Spleen (tissue), 11 donors: ENCODE measurements around the gene PEX14. TPM values are rescaled to one million over a fixed set of nuclear protein-coding genes. Genes with fewer than 3 reads are reported as not detected.

ENCODE experiments used
- DNase-seq: peaks from one replicate; pipeline ENCODE4 v3.0.0-alpha.2; 2020
- H3K27ac ChIP-seq, 8 donors: fragments of 200-600 bp; sonication (generic) in 7 of 8; 1 replicate in 4 of 8; 2 replicates in 4 of 8; pipeline versions ENCODE4 v1.5.0 to v1.8.0; 2016 to 2021; ENCODE audit warnings: inconsistent platforms in 4 of 8, mild to moderate bottlenecking in 4 of 8, moderate library complexity in 1 of 8
- H3K27me3 ChIP-seq, 7 donors: fragments of 200-600 bp; sonication (generic) in 6 of 7; replicated peaks in 1 of 7; 1 replicate in 4 of 7; 2 replicates in 3 of 7; pipeline versions ENCODE4 v1.5.0 to v1.8.0; 2016 to 2021; ENCODE audit warnings: inconsistent platforms in 3 of 7, mild to moderate bottlenecking in 1 of 7
- H3K36me3 ChIP-seq, 6 donors: fragments of 200-600 bp; sonication (generic) in 5 of 6; 1 replicate in 4 of 6; 2 replicates in 2 of 6; pipeline versions ENCODE4 v1.5.0 to v1.8.0; 2016 to 2021; ENCODE audit warnings: inconsistent platforms in 2 of 6
- H3K4me1 ChIP-seq, 6 donors: fragments of 200-600 bp; sonication (generic) in 5 of 6; 1 replicate in 3 of 6; 2 replicates in 3 of 6; pipeline versions ENCODE4 v1.5.0 to v1.8.0; 2016 to 2021; ENCODE audit warnings: inconsistent platforms in 3 of 6
- H3K4me3 ChIP-seq, 8 donors: fragments of 200-600 bp; sonication (generic) in 7 of 8; 1 replicate in 4 of 8; 2 replicates in 4 of 8; pipeline versions ENCODE4 v1.5.0 to v1.8.0; 2016 to 2021; ENCODE audit warnings: inconsistent platforms in 4 of 8, mild to moderate bottlenecking in 4 of 8, moderate library complexity in 2 of 8
- H3K9me3 ChIP-seq, 8 donors: fragments of 200-600 bp; sonication (generic) in 7 of 8; 1 replicate in 4 of 8; 2 replicates in 4 of 8; pipeline versions ENCODE4 v1.5.0 to v1.8.0; 2016 to 2021; ENCODE audit warnings: inconsistent platforms in 4 of 8
- POLR2A ChIP-seq, 3 donors: fragments of 450-650 bp; IDR thresholded peaks; one replicate each; pipeline ENCODE4 v1.5.1; 2017; ENCODE audit warnings: antibody characterized with exemption in 3 of 3, mild to moderate bottlenecking in 1 of 3
- POLR2AphosphoS5 ChIP-seq, 3 donors: sonication (generic); formaldehyde crosslinking; IDR thresholded peaks; one replicate each; pipeline ENCODE4 v1.5.1; 2017; ENCODE audit warnings: antibody characterized with exemption in 3 of 3
- WGBS, 5 donors: extraction: QIAGEN DNeasy Blood & Tissue Kit in 3 of 5; methylation state at CpG; one replicate each; pipeline versions ENCODE4 v1.1.5 to v1.1.7; 2013 to 2018; 5-methylcytosine and 5-hydroxymethylcytosine counted together
- intact Hi-C: fragments of 100-400 bp; cut with DNase I; formaldehyde crosslinking; loops from one replicate; pipeline ENCODE4 v1.15.0; 2023; ENCODE audit warnings: low total_unique reads
- polyA plus RNA-seq, 3 donors: library from polyadenylated mRNA; stranded (reverse); fragments of 200-250 nt; gene quantifications; one replicate each; pipeline ENCODE4 v1.2.1, GENCODE V29; 2013
- total RNA-seq, 7 donors: library from RNA; depleted of rRNA in 3 of 7; stranded (reverse); fragments of >200 nt in 3 of 7; fragmentation: NEBNext Ultra II Directional in 4 of 7; extraction: Animal tissue kit (Norgen Biotek cat#: 25700) in 4 of 7; gene quantifications; one replicate each; pipeline versions ENCODE4 v1.1.0 to v1.2.1, GENCODE V29; 2016 to 2021
- TF ChIP-seq, protein P1 (sequence below), 11 experiments: fragments of 200-600 bp in 7 of 11; fragments of 450-650 bp in 4 of 11; sonication (generic) in 4 of 11; IDR thresholded peaks in 8 of 11; conservative IDR thresholded peaks in 3 of 11; 1 replicate in 7 of 11; 2 replicates in 4 of 11; pipeline versions ENCODE4 v1.4.0 to v1.8.0; 2016 to 2021; ENCODE audit warnings: antibody characterized with exemption in 11 of 11, inconsistent platforms in 4 of 11, mild to moderate bottlenecking in 1 of 11
- donor health status: healthy with polysubstance abuse.
- donor health status: DM: no; HTN: no; CAD: no; lungs with moderate emphysema.
- donor health status: DM: no; HTN: no; CAD: no.
- donor health status: Bipolar disorder and iron deficiency.
- donor health status: healthy.
- donor health status: DM: no; HTN: no; CAD: no.
- donor health status: DM: yes; HTN: yes; CAD: no.

PEX14 gene
- total and polyA plus RNA-seq, 10 donors, result 9.3 to 19.7 (median 12.1) TPM

DNA sequence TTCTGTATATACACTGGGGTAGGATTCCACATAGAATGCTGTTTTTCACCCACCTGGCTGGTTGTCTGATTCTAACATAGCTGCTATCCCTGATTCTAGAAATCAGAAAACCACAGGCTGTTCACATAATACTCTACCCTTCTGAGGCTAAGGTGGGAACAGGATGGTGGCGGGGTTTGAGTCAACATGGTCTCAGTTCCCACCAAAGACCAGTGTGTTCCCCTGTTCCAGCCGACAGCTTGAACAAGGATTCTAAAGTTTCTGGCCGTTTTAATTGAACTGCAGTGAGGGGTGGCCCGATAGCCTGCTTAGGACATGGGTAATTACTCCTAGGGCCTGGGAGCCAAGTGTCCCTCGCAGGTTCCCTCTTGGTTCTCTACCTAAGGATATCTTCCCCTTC is 38.4 kb downstream of the PEX14 start:
- H3K4me1 ChIP-seq, result peaks cover 20 to 96% (median 61%) of the 10 kb centered on the region in 6 donors

DNA sequence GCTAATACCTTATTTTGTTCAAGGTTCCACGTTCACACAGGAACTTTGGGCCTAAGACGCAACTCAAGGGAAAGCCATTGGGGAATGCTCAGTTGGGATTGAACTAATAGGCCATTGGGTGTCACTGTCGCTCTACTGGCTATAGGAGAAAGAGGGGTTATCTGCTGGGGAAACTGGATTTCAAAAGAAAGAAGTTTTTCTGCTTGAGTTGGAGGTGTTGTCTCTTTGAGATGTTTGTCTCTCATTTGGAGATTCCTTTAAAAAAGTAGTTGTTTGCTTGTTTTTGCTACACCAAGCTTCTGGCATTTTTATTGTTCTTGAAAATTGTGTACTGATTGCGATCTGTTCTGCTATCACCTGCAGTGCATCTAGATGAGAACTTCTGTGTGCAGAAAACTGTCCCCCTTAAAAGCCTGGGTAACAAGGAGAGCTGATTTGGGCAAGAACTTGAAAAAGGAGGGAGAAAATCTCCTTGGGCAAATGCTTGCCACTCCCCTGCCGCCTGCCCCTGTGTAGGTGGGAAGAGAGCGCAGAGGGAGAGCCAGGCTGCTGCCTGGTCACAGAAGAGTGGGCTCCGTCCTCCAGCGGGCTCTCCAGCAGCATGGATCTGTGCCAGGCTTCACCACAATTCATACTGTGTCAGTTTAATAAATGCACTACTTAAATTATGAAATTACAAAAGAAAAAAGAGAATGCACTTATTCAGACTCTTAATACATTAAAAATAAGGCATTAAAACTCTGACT is 39.9 kb downstream of the PEX14 start:
- 78 to 83% (median 80%) methylated on average over 8 of the region's 8 CpGs for WGBS, 5 donors
- no peaks in the 10 kb centered on the region for H3K9me3 ChIP-seq
- H3K36me3 ChIP-seq, result peaks cover 0 to 11% (median 0%) of the 10 kb centered on the region in 6 donors
- TF ChIP-seq POLR2A (IDR thresholded peaks at IDR 0.05), result no peak
- TF ChIP-seq, protein P1, sequence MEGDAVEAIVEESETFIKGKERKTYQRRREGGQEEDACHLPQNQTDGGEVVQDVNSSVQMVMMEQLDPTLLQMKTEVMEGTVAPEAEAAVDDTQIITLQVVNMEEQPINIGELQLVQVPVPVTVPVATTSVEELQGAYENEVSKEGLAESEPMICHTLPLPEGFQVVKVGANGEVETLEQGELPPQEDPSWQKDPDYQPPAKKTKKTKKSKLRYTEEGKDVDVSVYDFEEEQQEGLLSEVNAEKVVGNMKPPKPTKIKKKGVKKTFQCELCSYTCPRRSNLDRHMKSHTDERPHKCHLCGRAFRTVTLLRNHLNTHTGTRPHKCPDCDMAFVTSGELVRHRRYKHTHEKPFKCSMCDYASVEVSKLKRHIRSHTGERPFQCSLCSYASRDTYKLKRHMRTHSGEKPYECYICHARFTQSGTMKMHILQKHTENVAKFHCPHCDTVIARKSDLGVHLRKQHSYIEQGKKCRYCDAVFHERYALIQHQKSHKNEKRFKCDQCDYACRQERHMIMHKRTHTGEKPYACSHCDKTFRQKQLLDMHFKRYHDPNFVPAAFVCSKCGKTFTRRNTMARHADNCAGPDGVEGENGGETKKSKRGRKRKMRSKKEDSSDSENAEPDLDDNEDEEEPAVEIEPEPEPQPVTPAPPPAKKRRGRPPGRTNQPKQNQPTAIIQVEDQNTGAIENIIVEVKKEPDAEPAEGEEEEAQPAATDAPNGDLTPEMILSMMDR (IDR thresholded peaks at IDR 0.05 in 8 of 11, conservative IDR thresholded peaks at IDR 0.05 in 3 of 11), result no peak
- no peak for TF ChIP-seq POLR2AphosphoS5 (IDR thresholded peaks at IDR 0.05)
- intact Hi-C loops, result no loop called here
- no peak for DNase-seq
- peak overlapping the region in 1 of 8 donors; percentile 45 for H3K27ac ChIP-seq
- H3K27me3 ChIP-seq, result no peaks in the 10 kb centered on the region
- H3K4me3 ChIP-seq, result no peak overlapping the region
- peaks cover 16 to 83% (median 62%) of the 10 kb centered on the region in 6 donors for H3K4me1 ChIP-seq

More for the DNA sequence above, 38.4 kb downstream of the PEX14 start:
- H3K27ac ChIP-seq, result peak overlapping the region in 6 of 8 donors; percentile 3 to 87 (median 59)
- TF ChIP-seq POLR2AphosphoS5 (IDR thresholded peaks at IDR 0.05) (no peak), POLR2A (IDR thresholded peaks at IDR 0.05) (no peak)
- TF ChIP-seq, protein P1 (IDR thresholded peaks at IDR 0.05 in 8 of 11, conservative IDR thresholded peaks at IDR 0.05 in 3 of 11), result no peak
- 64 to 98% (median 88%) methylated on average over 4 to 5 of the region's 5 CpGs for WGBS, 5 donors
- intact Hi-C loops, result no loop called here
- no peaks in the 10 kb centered on the region for H3K27me3 ChIP-seq
- no peaks in the 10 kb centered on the region for H3K9me3 ChIP-seq
- H3K4me3 ChIP-seq, result no peak overlapping the region
- peaks cover 0 to 9% (median 0%) of the 10 kb centered on the region in 6 donors for H3K36me3 ChIP-seq
- DNase-seq, result no peak

DNA sequence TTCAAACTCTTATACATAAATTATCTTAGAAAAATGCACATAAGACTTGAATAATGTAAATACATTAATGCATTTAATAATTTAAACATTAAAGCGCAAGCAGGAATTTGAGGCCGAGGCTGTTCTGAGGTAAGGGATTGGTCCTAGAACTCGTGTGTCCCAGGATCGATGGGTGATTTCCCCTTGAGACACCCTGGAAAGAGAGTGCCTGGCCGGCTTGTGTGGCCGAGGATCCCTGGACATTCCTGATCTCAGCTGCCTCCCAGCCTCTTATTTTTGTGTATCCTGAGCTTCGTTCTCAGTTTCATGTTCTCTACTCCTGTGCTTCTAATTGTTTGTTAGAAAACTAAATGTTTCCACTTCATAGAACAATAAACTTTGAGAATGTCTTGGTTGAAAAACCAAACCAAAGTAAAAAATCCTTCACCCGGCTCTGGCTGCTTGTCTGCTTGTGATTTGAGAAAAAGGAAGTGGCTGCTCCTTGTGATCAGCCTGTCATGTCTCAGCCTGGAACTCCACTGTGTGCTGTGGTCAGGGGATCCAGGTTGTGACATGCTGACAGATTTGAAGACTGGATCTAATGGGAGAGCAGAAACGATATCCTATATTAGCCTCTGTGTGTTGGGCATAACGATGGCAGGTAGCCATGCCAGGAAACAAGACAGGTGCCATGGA is 40.7 kb downstream of the PEX14 start:
- Histone ChIP-seq H3K27me3 (no peaks in the 10 kb centered on the region), H3K4me3 (no peak overlapping the region), H3K4me1 (peaks cover 9 to 75% (median 55%) of the 10 kb centered on the region in 6 donors), H3K36me3 (peaks cover 0 to 15% (median under 1%) of the 10 kb centered on the region in 6 donors), H3K9me3 (no peaks in the 10 kb centered on the region), H3K27ac (peak overlapping the region in 1 of 8 donors; percentile 18)
- intact Hi-C loops, result no loop called here
- DNase-seq, result no peak
- 65 to 69% (median 68%) methylated on average over 10 of the region's 10 CpGs for WGBS, 5 donors
- TF ChIP-seq POLR2AphosphoS5 (IDR thresholded peaks at IDR 0.05) (no peak), POLR2A (IDR thresholded peaks at IDR 0.05) (no peak)
- TF ChIP-seq, protein P1 (IDR thresholded peaks at IDR 0.05 in 8 of 11, conservative IDR thresholded peaks at IDR 0.05 in 3 of 11), result no peak
